Panc1 (cell line): ENCODE measurements around the gene NPFFR2. TPM values are rescaled to one million over a fixed set of nuclear protein-coding genes. Genes with fewer than 3 reads are reported as not detected.

Experiments
- ATAC-seq: fragments of 200-7000 bp; cut with Tn5 transposase; 2 replicates; pipeline ENCODE4 v1.9.1; 2020; ENCODE audit warnings: mild to moderate bottlenecking, moderate library complexity
- BruUV-seq: library from RNA; stranded (reverse); fragments of 400-500 nt; replicated peaks from 2 replicates; lab custom pipeline; 2021; lab: Mats Ljungman, UMichigan
- CTCF ChIA-PET: fragments of 300-600 bp; sonication (Branson Sonifier 250); formaldehyde crosslinking; loops from one replicate; lab custom pipeline; 2022; ENCODE audit warnings: antibody characterized with exemption; lab: Charles Lee
- POLR2A ChIA-PET: fragments of 300-600 bp; sonication (Branson Sonifier 250); formaldehyde crosslinking; loops from one replicate; lab custom pipeline; 2022; ENCODE audit warnings: antibody characterized with exemption; lab: Charles Lee
- DNase-seq: peaks from one replicate; pipeline ENCODE4 v3.0.0-alpha.2; 2010; ENCODE audit warnings: low read depth, low spot score
- H3K27ac ChIP-seq: 2 replicates; pipeline ENCODE4 v1.5.1; 2011; ENCODE audit warnings: mild to moderate bottlenecking, low read length, inconsistent platforms
- H3K27me3 ChIP-seq: fragments of 200-500 bp; sonication (Bioruptor generic); 2 replicates; pipeline ENCODE4 v1.6.0; 2014; ENCODE audit warnings: low read length, inconsistent platforms; ENCODE audit not compliant: control insufficient read depth, insufficient read depth
- H3K36me3 ChIP-seq: fragments of 200-500 bp; sonication (Bioruptor generic); 2 replicates; pipeline ENCODE4 v1.5.1; 2014; ENCODE audit warnings: inconsistent platforms, mild to moderate bottlenecking, low read length, moderate library complexity; ENCODE audit not compliant: control insufficient read depth, insufficient read depth
- H3K4me1 ChIP-seq: 2 replicates; pipeline ENCODE4 v1.5.1; 2011; ENCODE audit warnings: inconsistent platforms, mild to moderate bottlenecking, low read length, moderate library complexity; ENCODE audit not compliant: control insufficient read depth, insufficient read depth
- H3K4me3 ChIP-seq, 2 experiments: 2 replicates each; pipeline ENCODE4 v1.5.1; 2011 to 2012; ENCODE audit warnings: low read depth in 2 of 2, low read length in 2 of 2, mild to moderate bottlenecking in 2 of 2, inconsistent platforms in 1 of 2, moderate library complexity in 1 of 2
- H3K9me3 ChIP-seq: fragments of 200-500 bp; sonication (Bioruptor generic); 2 replicates; pipeline ENCODE4 v1.5.1; 2014; ENCODE audit warnings: low read depth, mild to moderate bottlenecking, inconsistent platforms, low read length, moderate library complexity; ENCODE audit not compliant: control insufficient read depth, insufficient read depth
- CTCF ChIP-seq: fragments of 450-650 bp; IDR thresholded peaks from 2 replicates; pipeline ENCODE4 v1.5.1; 2017; ENCODE audit warnings: mild to moderate bottlenecking
- POLR2AphosphoS5 ChIP-seq: IDR thresholded peaks from 2 replicates; pipeline ENCODE4 v1.6.1; 2012; ENCODE audit warnings: mild to moderate bottlenecking, low read depth, low read length, moderate library complexity
- REST ChIP-seq, 2 experiments: IDR thresholded peaks; 2 replicates each; pipeline ENCODE4 v1.6.1; 2011 to 2012; ENCODE audit warnings: low read depth in 2 of 2, control low read depth in 1 of 2, low read length in 1 of 2, mild to moderate bottlenecking in 1 of 2, moderate library complexity in 1 of 2; ENCODE audit not compliant: insufficient read depth in 1 of 2
- SIN3A ChIP-seq: IDR thresholded peaks from 2 replicates; pipeline ENCODE4 v1.6.1; 2012; ENCODE audit warnings: low read depth, mild to moderate bottlenecking, low read length, moderate library complexity, borderline replicate concordance; ENCODE audit not compliant: insufficient read depth
- TCF7L2 ChIP-seq: IDR thresholded peaks from 2 replicates; pipeline ENCODE4 v1.6.1; 2011; ENCODE audit warnings: mild to moderate bottlenecking, low read depth, low read length, inconsistent platforms
- in situ Hi-C: cut with HindIII; loops from 2 replicates; pipeline ENCODE4 v1.10.0; 2016; ENCODE audit warnings: low sequenced_read_pairs, low pct_unique_long_range_greater_than_20kb
- intact Hi-C: fragments of 100-400 bp; cut with micrococcal nuclease; formaldehyde crosslinking; loops from one replicate; pipeline ENCODE4 v1.10.0; 2022; ENCODE audit not compliant: unreplicated experiment
- total RNA-seq: library from RNA; stranded (reverse); gene quantifications from one replicate; pipeline ENCODE4 v1.2.1, GENCODE V29; 2021; ENCODE audit not compliant: unreplicated experiment

Gene NPFFR2
- total RNA-seq, 1 experiment from 2014 or later, result not detected

- H3K27me3 ChIP-seq, result no peaks in the 10 kb centered on the region
- no peaks in the 10 kb centered on the region for H3K9me3 ChIP-seq
- ChIA-PET CTCF (no interaction called here), POLR2A (no interaction called here)
- H3K4me1 ChIP-seq, result no peaks in the 10 kb centered on the region
- intact Hi-C loops (no loop called here), in situ Hi-C loops (no loop called here)
- no peak for TF ChIP-seq TCF7L2
- no peak for TF ChIP-seq REST (IDR thresholded peaks at IDR 0.05; ENCODE audit: insufficient read depth in 1 of 2, low read depth in 2 of 2, low read length in 1 of 2)
- no peak for TF ChIP-seq SIN3A
- TF ChIP-seq CTCF, result no peak
- TF ChIP-seq POLR2AphosphoS5, result no peak
- ATAC-seq, result no peak
- no peak overlapping the region for H3K27ac ChIP-seq
- BruUV-seq, result no TSS peak
- no peak for DNase-seq
- H3K36me3 ChIP-seq, result no peaks in the 10 kb centered on the region
- H3K4me3 ChIP-seq, result no peak overlapping the region
Observed at GRCh38 chr4:72109959-72110497, 78.2 kb downstream of the NPFFR2 start.

- CTCF ChIA-PET, result no interaction called here
- Histone ChIP-seq H3K36me3 (no peaks in the 10 kb centered on the region), H3K27ac (no peak overlapping the region), H3K4me3 (no peak overlapping the region), H3K27me3 (no peaks in the 10 kb centered on the region), H3K4me1 (no peaks in the 10 kb centered on the region), H3K9me3 (no peaks in the 10 kb centered on the region)
- intact Hi-C loops, result no loop called here
- ATAC-seq (no peak), DNase-seq (no peak)
- POLR2A ChIA-PET, result no interaction called here
- no peak for TF ChIP-seq SIN3A
- no peak for TF ChIP-seq REST (IDR thresholded peaks at IDR 0.05; ENCODE audit: insufficient read depth in 1 of 2, low read depth in 2 of 2, low read length in 1 of 2)
- no peak for TF ChIP-seq CTCF
- no peak for TF ChIP-seq POLR2AphosphoS5
- TF ChIP-seq TCF7L2, result no peak
- BruUV-seq, result no TSS peak
- in situ Hi-C loops, result no loop called here
Observed at GRCh38 chr4:72110886-72111285, 79.1 kb downstream of the NPFFR2 start.
